GM21390 (cell line): ENCODE results near the gene ST3GAL5.

Source experiments
- ATAC-seq: cut with Tn5 transposase; IDR thresholded peaks from one replicate; pipeline ENCODE4 v1.9.1; 2021; ENCODE audit not compliant: unreplicated experiment

The ST3GAL5 gene

GRCh38 chr2:85917887-85918795 is 29.4 kb upstream of the ST3GAL5 start:
- no peak for ATAC-seq

GRCh38 chr2:85915606-85916303 is 27.0 kb upstream of the ST3GAL5 start:
- ATAC-seq: no peak

- ATAC-seq: no peak
Measured at GRCh38 chr2:85914922-85915321, 26.1 kb upstream of the ST3GAL5 start.

GRCh38 chr2:85913884-85914881 is 25.4 kb upstream of the ST3GAL5 start:
- no peak for ATAC-seq

- ATAC-seq: no peak
Measured at GRCh38 chr2:85911814-85912692, 23.3 kb upstream of the ST3GAL5 start.

GRCh38 chr2:85911097-85911496 is 22.3 kb upstream of the ST3GAL5 start:
- ATAC-seq: no peak

GRCh38 chr2:85909005-85909404 is 20.2 kb upstream of the ST3GAL5 start:
- ATAC-seq: no peak

GRCh38 chr2:85908506-85908905 is 19.7 kb upstream of the ST3GAL5 start:
- no peak for ATAC-seq

GRCh38 chr2:85907671-85908157 is 18.9 kb upstream of the ST3GAL5 start:
- no peak for ATAC-seq

GRCh38 chr2:85906748-85907147 is 18.0 kb upstream of the ST3GAL5 start:
- ATAC-seq: no peak

GRCh38 chr2:85905891-85906290 is 17.1 kb upstream of the ST3GAL5 start:
- ATAC-seq: no peak

GRCh38 chr2:85905187-85905666 is 16.4 kb upstream of the ST3GAL5 start:
- ATAC-seq: no peak

- ATAC-seq: no peak
Measured at GRCh38 chr2:85903849-85904248, 15.1 kb upstream of the ST3GAL5 start.

GRCh38 chr2:85902496-85902895 is 13.7 kb upstream of the ST3GAL5 start:
- no peak for ATAC-seq

- ATAC-seq: no peak
Measured at GRCh38 chr2:85901155-85901554, 12.4 kb upstream of the ST3GAL5 start.

GRCh38 chr2:85900366-85900765 is 11.6 kb upstream of the ST3GAL5 start:
- ATAC-seq: no peak

- no peak for ATAC-seq
Measured at GRCh38 chr2:85899849-85900248, 11.1 kb upstream of the ST3GAL5 start.

- no peak for ATAC-seq
Measured at GRCh38 chr2:85899284-85899683, 10.5 kb upstream of the ST3GAL5 start.

GRCh38 chr2:85898881-85899280 is 10.1 kb upstream of the ST3GAL5 start:
- no peak for ATAC-seq
